DND-41 (cell line): ENCODE results near the gene PAX4.
A peak's percentile ranks its signal among the peaks of the same experiment; 100 is the strongest.

Source experiments
- ATAC-seq: fragments of 200-7000 bp; cut with Tn5 transposase; 3 replicates; pipeline ENCODE4 v1.9.1; 2021; ENCODE audit warnings: low read depth; ENCODE audit not compliant: insufficient read depth
- DNase-seq: peaks from one replicate; pipeline ENCODE4 v3.0.0-alpha.2; 2020
- H2AFZ ChIP-seq: 2 replicates; pipeline ENCODE4 v1.6.0; 2012; ENCODE audit warnings: low read depth, low read length
- H3K27ac ChIP-seq: 2 replicates; pipeline ENCODE4 v1.5.1; 2012; ENCODE audit warnings: low read length, inconsistent platforms
- H3K27me3 ChIP-seq: fragments of 200-600 bp; sonication (generic); 2 replicates; pipeline ENCODE4 v1.6.0; 2012; ENCODE audit warnings: low read length, mild to moderate bottlenecking, inconsistent platforms; ENCODE audit not compliant: insufficient read depth, poor library complexity
- H3K36me3 ChIP-seq: 2 replicates; pipeline ENCODE4 v1.5.1; 2012; ENCODE audit warnings: low read length, inconsistent platforms; ENCODE audit not compliant: insufficient read depth
- H3K4me1 ChIP-seq: 2 replicates; pipeline ENCODE4 v1.5.1; 2012; ENCODE audit warnings: mild to moderate bottlenecking, low read length; ENCODE audit not compliant: insufficient read depth
- H3K4me2 ChIP-seq: 2 replicates; pipeline ENCODE4 v1.6.0; 2012; ENCODE audit warnings: mild to moderate bottlenecking, moderate library complexity, low read length, inconsistent platforms; ENCODE audit not compliant: insufficient read depth
- H3K4me3 ChIP-seq, 2 experiments: fragments of 200-600 bp in 1 of 2; shearing (Covaris generic) in 1 of 2; 2 replicates each; pipeline ENCODE4 v1.5.1; 2012 to 2016; ENCODE audit warnings: inconsistent platforms in 2 of 2, low read length in 2 of 2, mild to moderate bottlenecking in 2 of 2, low read depth in 1 of 2, moderate library complexity in 1 of 2
- H3K79me2 ChIP-seq: 2 replicates; pipeline ENCODE4 v1.6.0; 2012; ENCODE audit warnings: low read length, inconsistent platforms; ENCODE audit not compliant: insufficient read depth
- H3K9ac ChIP-seq: 2 replicates; pipeline ENCODE4 v1.6.0; 2012; ENCODE audit warnings: low read depth, mild to moderate bottlenecking, inconsistent platforms, low read length, moderate library complexity
- H3K9me3 ChIP-seq: 2 replicates; pipeline ENCODE4 v1.5.1; 2012; ENCODE audit warnings: low read length, moderate library complexity, mild to moderate bottlenecking, inconsistent platforms; ENCODE audit not compliant: insufficient read depth, severe bottlenecking
- H4K20me1 ChIP-seq: 2 replicates; pipeline ENCODE4 v1.6.0; 2012; ENCODE audit warnings: low read length; ENCODE audit not compliant: insufficient read depth
- CTCF ChIP-seq: IDR thresholded peaks from 2 replicates; pipeline ENCODE4 v1.5.1; 2012; ENCODE audit warnings: borderline replicate concordance, low read length, moderate library complexity, mild to moderate bottlenecking; ENCODE audit not compliant: poor library complexity, severe bottlenecking; ENCODE audit errors: extremely low read depth
- EZH2 ChIP-seq: IDR thresholded peaks from 3 replicates; pipeline ENCODE4 v1.6.1; 2012; ENCODE audit warnings: borderline replicate concordance, low read depth, mild to moderate bottlenecking, moderate library complexity, low read length, inconsistent platforms; ENCODE audit not compliant: severe bottlenecking

Gene PAX4

DNA sequence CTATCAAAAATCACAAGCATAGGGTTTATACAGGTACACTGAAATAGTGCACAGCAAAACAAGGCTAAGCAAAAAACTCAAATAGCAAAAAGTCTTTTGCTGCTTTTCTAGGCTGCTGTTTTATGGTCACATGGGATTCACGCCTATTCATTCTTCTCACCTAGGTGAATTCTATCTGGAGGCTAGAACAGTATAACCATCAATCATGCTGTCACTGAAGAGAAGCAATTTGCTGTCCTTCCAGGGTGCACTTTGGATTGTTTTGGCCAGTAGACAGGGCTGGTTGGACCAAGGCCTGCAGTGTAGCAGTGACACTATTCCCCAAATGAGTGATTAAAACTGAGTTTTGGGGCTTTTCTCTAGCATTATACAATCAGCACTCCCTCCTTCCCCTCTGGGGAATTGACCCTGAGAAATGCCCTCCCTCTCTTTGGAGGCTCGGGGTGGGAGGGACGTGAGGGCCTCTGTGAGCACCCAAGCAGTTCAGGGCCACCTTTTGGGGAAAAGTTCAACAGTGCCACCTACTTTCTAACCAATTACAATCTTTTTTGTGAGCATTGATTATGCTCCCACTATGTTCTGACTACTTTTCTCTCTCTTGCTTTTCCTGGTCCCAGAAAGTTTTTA is 17.8 kb upstream of the PAX4 start:
- H2AFZ ChIP-seq, result no peak overlapping the region
- ATAC-seq (no peak), DNase-seq (no peak)
- no peaks in the 10 kb centered on the region for H3K36me3 ChIP-seq
- no peaks in the 10 kb centered on the region for H4K20me1 ChIP-seq
- H3K4me1 ChIP-seq, result no peaks in the 10 kb centered on the region
- no peak overlapping the region for H3K27ac ChIP-seq
- no peaks in the 10 kb centered on the region for H3K79me2 ChIP-seq
- H3K9ac ChIP-seq, result no peak overlapping the region
- no peak for TF ChIP-seq EZH2
- TF ChIP-seq CTCF, result no peak
- peaks cover 7% of the 10 kb centered on the region for H3K27me3 ChIP-seq
- H3K4me3 ChIP-seq, result no peak overlapping the region
- no peak overlapping the region for H3K4me2 ChIP-seq
- no peaks in the 10 kb centered on the region for H3K9me3 ChIP-seq

DNA sequence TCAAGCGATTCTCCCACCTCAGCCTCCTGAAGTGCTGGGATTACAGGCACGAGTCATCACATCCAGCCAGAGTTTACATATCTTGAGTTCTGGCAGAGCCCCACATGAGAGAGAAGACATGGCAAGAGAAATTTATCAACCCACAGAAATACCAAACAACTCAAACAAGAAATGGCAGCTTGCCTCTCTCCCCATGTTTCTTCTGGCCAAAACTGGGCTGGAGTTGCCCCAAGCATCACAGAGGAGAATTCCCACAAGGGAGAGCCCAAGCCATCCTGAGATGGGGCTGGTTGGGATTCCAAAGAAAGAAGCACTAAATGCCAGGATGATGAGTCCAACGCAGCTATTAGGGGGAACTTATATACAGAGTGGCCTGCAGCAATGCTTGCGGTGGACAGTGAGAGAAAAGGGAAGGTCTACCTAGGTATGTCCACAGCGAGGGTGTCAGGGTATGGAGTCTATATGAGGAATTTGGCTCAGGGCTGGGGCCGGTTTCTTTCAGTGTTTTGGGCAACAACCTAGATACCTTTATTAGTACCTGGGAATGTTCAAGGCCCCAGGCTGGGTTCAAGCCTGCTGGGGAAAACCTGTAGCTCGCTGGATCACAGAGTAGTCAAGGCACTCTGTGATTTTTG is 14.5 kb upstream of the PAX4 start:
- no peaks in the 10 kb centered on the region for H3K4me1 ChIP-seq
- peaks cover 11% of the 10 kb centered on the region for H3K27me3 ChIP-seq
- no peak for ATAC-seq
- H3K9me3 ChIP-seq, result no peaks in the 10 kb centered on the region
- no peak for TF ChIP-seq EZH2
- TF ChIP-seq CTCF, result no peak
- H3K27ac ChIP-seq, result no peak overlapping the region
- H3K79me2 ChIP-seq, result no peaks in the 10 kb centered on the region
- H3K4me3 ChIP-seq, result no peak overlapping the region
- H3K36me3 ChIP-seq, result no peaks in the 10 kb centered on the region
- H4K20me1 ChIP-seq, result no peaks in the 10 kb centered on the region
- no peak overlapping the region for H3K9ac ChIP-seq
- H2AFZ ChIP-seq, result no peak overlapping the region
- H3K4me2 ChIP-seq, result no peak overlapping the region
- DNase-seq, result no peak

GRCh38 chr7:127629268-127629854 is 11.4 kb upstream of the PAX4 start:
- Histone ChIP-seq H3K9ac (no peak overlapping the region), H2AFZ (no peak overlapping the region), H3K4me3 (no peak overlapping the region), H3K36me3 (no peaks in the 10 kb centered on the region), H3K9me3 (no peaks in the 10 kb centered on the region), H3K27me3 (peaks cover 4% of the 10 kb centered on the region), H3K79me2 (no peaks in the 10 kb centered on the region), H3K4me1 (no peaks in the 10 kb centered on the region), H3K4me2 (no peak overlapping the region), H3K27ac (no peak overlapping the region), H4K20me1 (no peaks in the 10 kb centered on the region)
- TF ChIP-seq CTCF (peak; percentile 60), EZH2 (no peak)
- peak; percentile 74 for ATAC-seq
- DNase-seq, result peak; percentile 26
